HL-60/S4 treated with retinoic acid at 250 ng/mL for 4 days and 3 days (cell line): ENCODE measurements around the gene LRP5.
"Not testable (repeated sequence)": the region's sequence is repeated elsewhere in the genome, so short reads cannot be mapped to it uniquely, and the experiment has no call there.

Experiments used
- in situ Hi-C: fragments of 300-500 bp; cut with MboI; formaldehyde crosslinking; loops from 2 replicates; pipeline ENCODE4 v1.7.0; 2022; ENCODE audit warnings: low sequenced_read_pairs

The LRP5 gene

DNA sequence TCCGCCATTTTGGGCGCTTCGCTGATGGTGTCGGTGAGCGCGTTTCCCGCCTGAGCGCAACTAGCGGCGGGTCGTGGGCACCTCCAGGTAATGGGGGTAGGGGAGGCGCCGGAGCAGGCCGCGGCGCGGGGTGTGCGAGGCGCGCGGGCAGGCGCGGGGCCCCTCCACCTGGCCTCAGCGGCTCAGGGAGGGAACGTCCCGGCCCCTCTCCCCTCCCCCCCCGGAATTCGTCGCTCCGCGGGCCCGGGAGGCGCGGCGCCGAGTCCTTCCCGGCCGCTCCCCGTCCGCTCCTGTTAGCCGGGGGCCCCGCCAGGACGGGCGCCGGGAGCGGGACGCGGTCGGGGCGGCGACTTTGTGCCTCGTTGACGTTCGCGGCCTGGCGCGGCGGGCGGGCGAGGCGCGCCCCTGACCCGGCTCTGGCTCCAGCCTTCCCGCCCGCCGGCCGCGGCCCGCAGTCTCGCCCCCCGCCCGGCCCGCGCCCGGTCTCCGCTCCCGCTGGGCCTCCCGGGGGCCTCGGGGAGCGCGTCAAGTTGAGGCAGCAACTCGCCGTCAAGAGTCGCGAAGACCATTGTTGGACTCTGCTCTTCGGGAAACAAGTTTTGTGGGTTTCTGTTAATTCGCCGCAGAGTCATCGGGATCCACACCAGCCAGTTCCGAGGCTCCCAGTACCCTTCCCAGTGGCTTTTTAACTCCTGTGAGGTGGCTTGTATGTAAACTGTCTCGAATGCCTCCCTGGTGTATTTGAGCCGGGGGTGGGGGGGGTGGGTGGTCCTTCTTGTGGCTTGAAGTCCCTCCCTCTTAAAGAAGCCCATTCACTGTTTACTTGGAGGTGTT lies 148.6 kb downstream of the LRP5 start, which contains the start of gene PPP6R3:
PPP6R3 (plus strand) TSS at position 12 of the 834 bp plus-strand sequence. CDS start 76,913 bp downstream, outside the sequence.
- in situ Hi-C loops = no loop called here

DNA sequence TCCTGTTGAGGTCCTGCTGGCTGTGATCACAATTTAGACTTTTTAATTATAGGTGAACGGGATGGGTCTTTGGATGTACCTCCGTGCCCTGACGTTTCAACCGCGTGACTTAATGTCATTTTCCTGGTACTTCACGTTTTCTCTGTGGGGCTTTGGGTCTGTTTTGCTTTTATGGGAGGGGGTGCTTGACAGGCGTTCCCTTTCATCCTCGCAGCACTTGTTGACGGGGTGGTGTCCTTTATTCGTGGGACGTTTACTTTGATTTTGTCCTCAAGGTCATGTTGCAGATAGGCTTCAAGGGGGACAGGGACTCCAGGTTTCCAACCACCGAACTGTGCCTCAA lies 149.2 kb downstream of the LRP5 start:
- in situ Hi-C loops = no loop called here

DNA sequence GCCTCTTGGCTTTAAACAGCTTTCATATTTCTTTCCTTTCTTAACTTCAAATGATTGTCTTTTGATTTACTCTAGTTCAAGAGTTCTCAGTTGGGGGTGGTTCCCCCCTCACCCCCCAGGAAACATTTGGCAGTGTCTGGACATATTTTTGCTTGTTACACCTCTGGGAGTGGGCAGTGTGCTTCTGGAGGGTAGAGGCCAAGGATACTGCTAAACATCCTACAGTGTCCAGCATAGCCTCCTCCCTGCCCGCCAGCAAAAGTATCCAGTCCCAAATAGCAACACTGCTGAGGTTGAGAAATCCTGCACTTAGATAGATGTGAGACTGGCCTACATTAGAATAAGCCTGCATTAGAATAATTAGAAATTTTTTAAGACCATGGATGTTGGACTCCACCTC lies 151.3 kb downstream of the LRP5 start:
- in situ Hi-C loops = no loop called here

DNA sequence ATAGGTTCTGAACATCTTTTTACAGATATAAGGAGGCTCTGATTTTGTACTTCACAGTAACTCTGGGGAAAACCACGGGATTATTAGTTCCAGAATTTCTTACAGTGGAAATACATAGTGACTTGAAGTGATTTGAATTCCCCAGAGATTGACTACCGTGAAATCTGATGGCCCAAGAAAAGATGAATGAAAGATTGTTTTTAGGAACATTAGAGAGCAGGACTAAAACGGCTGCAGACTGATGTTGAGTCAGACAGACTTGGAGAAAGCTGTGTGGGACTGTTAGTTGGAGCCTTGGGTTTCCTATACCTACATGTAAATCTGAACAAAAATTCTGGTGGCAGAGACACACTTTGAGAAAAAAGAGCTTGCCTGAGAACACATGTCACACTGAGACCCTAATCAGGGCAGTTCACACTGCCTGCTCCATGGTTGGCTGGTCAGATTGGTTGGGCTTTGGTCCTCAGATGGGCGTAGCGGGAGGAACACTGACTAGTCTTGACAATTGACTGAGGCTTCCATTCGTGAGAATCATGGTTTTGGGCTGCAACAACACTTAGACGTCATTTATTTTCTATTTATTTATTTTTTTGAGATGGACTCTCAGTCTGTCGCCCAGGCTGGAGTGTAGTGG lies 154.9 kb downstream of the LRP5 start:
- in situ Hi-C loops = no loop called here

DNA sequence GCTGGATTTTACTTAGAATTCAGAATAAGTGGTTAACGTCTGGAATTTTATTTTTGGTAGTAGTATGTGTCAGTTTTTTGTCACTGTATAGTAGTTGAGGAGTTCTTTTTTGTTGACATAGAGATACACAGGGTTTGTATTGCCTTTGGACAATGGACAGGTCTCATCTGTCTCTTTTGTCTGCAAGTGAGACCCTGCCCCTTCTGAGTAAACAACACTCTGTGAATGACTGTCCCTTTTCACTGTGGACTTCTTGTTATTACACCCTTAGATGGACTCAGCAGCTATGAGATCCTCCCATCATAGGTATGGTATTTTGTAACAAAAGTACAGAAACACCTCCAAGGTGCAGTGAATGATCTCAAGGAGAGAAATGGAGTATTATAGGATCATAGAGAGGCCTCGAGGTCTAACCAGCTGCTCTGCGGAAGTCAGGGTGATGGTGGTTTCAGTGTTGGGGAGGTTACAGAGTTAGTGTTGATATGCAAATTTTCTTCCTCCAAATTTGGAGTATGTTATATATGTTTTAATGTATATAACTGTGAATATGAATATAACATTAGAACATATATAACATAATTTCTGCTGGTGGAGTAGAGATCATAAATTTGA lies 155.9 kb downstream of the LRP5 start:
- in situ Hi-C loops = no loop called here

DNA sequence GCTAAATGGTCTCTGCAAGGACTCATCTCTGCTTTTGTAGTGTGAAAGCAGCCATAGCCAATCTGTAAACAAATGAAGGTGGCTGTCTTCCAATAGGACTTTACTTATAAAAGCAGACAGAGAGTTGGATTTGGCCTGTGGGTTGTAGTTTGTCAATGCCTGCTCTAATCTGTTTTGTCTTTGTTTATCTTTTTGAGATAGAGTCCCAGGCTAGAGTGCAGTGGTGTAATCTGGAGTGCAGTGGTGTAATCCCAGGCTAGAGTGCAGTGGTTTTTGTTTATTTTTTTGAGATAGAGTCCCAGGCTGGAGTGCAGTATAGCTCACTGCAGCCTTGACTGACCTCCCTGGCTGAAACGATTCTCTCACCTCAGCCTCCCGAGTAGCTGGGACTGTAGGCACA lies 156.7 kb downstream of the LRP5 start:
- in situ Hi-C loops = no loop called here

DNA sequence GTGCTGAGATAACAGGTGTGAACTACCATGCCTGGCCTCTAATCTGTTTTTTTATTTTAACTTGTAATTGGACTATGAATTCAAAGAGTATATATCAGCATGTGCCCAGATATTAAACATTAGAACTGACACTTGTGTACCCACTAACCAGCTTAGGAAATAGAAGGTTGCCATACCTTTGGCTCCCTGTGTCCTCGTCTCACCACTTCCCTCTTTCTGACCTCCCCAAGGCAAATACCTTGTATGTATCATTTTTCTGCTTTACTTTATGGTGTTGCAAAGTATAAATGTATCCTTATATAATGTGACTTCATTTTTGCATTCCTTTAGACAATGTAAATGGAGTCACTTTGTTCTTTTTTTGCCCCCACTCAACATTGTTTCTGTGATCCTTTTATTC lies 157.3 kb downstream of the LRP5 start:
- in situ Hi-C loops = no loop called here

DNA sequence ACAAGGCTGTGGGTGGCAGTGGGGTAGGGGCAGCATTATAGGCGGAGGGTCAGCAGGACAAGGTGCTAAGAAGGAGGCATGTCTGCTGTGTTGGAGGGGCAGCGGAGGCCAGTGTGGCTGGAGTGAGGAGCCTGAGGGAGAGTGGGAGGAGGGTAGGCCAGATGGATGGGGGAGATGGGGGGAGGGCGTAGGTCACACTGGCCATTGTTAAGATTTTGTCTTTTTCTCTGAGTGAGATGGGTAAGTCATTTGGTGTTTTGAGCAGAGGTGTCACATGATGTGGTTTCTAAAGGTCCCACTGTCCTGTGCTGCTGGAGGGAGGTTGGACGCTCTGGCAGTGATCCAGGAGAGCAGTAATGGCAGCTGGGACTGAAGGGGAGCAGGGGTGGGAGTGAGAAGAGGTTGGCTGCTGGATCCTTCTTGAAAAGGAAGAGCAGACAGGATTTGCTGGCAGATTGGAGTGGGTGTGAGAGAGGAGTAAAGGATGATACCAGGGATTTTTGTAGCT lies 158.0 kb downstream of the LRP5 start:
- in situ Hi-C loops = no loop called here

DNA sequence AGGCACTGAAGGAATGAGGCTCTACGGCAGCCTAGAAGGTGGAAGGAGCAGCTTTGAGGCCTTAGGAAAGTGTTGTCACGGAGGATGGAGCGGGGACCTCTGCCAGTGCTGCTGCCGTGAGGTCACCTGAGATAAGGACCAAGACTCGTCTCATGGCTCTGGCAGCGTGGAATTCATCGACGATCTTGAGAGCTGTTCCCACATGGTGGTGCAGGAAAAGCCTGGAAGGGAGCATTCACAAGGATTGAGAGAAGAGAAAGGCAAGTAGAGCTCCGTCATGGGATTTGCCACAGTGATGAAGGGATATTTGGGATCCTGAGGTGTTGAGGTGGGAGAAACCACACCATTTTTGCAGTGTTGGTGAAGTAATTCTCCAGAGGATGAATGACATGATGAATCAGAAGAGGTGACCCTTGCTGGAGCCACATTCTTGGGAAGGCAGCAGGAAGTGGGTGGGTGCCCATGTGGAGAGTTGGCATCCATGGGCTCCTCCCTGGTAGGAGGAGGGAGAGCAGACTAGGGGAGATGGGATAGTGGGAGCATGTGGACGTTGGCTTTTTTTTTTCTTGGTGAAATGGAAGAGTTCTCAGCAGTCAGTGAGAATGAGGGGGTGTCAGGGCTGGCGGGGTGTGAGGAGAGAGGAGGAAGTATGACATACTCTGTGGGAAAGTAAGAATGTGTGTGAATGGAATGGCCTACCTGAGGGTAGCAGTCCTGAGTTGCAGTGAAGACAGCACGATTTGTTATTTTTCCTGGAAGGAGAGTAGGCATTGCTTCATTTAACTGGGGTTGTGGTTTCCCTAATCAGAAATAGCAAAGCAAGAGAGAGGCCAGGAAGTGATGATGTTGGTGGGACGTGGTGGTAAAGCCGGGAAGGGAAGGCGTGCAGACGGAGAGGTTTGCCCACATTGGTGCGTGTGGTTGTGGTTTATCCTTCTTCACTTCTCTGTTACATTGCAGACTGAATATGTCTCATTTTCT lies 159.3 kb downstream of the LRP5 start:
- in situ Hi-C loops = no loop called here

DNA sequence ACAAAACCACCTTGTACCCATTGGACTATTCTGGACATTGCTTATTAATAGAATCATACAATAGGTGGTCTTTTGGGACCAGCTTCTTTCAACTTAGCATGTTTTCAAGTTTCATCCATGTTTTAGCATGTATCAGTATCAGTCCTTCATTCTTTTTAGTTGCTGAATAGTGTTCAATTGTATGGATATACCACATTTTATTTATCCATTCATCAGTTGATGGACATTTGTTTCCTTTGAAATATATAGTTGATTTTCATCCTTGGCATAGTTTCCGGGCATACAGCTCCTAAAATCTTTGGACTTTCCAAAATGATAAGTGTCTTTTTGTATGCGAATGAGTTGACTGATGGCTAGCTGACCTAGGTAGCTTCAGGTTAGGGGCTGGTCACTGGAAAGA lies 160.4 kb downstream of the LRP5 start:
- in situ Hi-C loops = no loop called here

DNA sequence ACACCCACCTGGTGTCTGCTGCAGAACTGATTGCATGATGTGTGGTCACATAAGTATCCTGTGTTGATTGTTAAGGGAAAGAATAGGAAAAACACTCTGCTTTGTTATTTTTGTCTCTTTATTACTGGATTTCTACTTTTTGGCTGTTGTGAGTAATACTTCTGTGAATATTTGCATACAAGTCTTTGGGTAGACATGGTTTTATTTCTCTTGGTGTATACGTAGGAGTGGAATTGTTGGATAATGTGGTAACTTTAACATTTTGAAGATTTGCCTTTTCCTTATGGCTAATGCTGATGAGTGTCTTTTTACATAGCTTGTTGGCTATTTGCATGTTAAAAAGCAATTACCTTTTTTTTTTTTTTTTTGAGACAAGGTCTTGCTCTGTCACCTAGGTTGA lies 161.3 kb downstream of the LRP5 start:
- in situ Hi-C loops = no loop called here

DNA sequence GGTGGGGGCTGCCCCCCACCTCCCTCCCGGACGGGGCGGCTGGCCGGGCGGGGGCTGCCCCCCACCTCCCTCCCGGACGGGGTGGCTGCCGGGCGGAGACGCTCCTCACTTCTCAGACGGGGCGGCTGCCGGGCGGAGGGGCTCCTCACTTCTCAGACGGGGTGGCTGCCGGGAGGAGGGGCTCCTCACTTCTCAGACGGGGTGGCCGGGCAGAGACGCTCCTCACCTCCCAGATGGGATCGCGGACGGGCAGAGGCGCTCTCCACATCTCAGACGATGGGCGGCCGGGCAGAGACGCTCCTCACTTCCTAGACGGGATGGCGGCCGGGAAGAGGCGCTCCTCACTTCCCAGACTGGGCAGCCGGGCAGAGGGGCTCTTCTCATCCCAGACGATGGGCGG lies 163.2 kb downstream of the LRP5 start:
- in situ Hi-C loops = not testable (repeated sequence)

DNA sequence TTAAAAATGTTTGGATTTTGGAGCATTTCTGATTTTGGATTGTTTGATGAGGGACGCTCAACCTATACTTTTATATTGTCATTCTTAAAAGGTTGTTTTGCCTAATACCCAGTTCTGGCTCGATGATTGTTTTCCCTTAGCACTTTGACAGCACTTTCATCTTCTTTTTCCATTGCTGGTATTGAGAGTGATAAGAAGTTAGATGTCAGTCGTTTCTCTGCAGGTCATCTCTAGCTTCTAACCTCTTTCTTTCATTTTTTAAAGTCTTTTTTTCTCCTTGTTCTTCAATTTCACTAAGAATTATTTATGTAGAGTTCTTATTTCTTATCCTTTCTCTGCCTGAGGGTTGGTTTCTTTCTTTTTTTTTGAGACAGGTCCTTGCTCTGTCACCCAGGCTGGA lies 167.0 kb downstream of the LRP5 start:
- in situ Hi-C loops = no loop called here

DNA sequence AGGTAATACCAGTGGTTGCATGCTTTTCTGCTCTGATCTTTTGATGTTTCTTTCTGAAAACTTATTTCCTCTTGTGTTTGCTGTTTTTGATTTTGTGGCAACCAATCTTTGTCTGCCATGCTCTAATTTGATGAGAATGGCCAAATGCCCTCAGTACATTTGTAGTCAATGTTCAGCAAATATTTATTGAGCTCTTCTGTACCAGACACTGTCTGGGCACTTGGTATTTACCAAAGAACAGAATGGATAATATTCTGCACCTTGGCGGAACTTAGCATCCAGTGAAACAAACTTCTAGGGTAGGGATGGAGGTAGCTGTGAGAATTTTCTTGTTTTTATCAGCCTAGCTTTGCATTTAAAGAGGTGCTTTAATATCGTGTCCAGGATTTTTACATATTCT lies 167.8 kb downstream of the LRP5 start:
- in situ Hi-C loops = no loop called here

DNA sequence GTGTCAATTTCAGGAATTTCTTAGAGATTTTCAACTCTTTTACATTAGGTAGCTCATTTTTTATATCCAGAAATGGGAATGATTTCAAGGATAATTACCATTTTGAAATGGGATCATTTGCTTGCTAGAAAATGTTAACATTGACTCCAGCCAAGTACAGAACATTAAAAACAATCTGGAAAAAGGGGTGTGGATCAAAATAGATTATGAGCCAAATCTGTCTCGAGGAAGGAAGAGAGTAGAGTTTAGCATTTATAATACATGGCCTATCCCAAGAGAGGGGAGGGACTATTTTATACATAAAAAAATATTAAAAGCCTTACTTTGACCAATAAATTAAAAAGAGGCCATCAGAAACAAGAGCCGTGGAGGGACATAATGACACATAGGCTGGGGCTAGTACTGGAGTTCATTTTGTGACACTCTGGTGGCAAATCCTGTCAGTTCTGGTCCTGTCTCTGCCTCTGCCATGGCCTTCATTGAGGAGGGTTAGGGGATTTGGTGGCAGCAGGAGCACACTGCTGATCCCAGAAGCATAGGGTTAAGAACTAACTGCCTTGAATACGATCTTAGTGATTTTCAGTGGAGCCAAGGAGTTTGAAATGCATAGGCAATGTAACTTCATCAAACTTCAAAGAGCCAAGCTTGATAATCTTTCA lies 168.6 kb downstream of the LRP5 start:
- in situ Hi-C loops = no loop called here

DNA sequence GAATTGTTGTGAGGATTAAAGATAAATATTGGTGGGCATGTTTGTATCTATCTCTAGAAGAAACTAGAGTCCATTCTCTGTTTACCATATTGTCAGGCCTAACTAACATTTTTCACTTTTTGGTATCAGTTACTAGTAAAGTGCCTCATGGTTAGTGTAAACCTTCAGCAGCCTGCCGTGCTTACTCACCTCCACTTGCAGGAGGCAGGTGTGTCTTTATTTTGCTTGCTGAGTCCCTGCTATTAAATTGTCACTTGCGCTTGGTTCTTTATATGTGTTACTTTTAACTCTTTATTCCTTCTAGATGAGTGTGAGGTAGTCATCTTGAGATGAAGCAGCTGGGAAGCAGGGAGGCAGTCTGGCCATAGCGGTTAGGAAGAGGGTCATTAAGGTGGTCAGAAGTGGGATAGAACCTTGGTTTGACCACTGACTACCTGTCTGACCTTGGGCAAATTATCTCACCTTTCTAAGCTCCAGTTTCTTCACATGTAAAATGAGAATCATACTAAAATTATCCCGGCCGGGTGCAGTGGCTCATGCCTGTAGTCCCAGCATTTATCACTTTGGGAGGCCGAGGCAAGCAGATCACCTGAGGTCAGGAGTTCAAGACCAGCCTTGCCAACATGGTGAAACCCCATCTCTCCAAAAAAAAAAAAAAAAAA lies 169.3 kb downstream of the LRP5 start:
- in situ Hi-C loops = no loop called here

DNA sequence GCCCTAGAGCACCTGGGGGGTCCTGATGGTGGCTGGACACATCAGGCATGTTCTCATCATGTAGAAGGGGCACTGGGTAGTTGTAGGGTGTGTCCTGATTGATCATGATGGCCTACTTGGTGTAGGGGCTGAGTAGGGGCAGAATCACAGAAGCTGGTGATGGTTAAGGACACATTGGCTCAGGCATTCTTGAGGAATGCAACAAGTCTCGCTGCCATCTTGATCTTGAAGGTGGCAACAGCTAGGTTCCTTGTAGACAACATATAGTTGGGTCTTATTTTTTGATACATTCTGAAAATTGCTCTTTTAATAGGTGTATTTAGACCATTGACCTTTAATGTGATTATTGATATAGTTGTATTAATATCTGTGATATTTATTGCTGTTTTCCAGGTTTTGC lies 176.2 kb downstream of the LRP5 start:
- in situ Hi-C loops = no loop called here

DNA sequence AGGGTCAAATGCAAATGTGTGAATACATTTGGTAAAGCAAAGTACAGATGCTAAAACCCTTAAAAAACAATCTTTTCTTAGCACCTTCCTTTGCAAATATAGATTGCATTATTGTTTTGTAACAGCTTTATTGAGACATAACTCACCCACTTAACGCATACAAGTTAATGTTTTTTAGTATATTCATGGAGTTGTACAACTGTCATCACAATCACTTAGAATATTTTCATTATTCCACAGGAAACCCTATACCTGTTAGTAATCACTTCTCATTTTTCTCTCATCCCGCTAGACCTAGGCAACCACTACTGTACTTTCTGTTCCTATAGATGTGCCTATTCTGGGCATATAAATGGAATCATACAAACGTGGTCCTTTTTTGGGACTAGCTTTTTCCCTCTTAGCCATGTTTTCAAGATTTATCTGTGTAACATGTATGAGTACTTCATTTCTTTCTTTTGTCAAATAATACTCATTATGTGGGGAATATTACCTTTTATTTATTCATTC lies 182.9 kb downstream of the LRP5 start:
- in situ Hi-C loops = no loop called here

DNA sequence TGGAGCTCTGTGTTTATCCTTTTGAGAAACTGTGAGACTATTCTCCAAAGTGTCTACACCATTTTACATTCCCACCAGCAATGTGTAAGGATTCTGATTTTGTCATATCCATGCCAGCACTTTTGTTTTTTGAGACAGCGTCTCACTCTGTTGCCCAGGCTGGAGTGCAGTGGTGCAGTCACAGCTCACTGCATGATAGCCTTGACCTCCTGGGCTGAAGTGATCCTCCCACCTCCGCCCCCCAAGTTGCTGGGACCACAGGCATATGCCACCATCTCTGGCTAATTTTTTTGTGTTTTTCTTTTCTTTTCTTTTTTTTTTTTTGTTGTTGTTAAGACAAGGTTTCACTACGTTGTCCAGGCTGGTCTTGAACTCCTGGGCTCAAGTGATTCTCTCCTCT lies 183.5 kb downstream of the LRP5 start:
- in situ Hi-C loops = no loop called here

DNA sequence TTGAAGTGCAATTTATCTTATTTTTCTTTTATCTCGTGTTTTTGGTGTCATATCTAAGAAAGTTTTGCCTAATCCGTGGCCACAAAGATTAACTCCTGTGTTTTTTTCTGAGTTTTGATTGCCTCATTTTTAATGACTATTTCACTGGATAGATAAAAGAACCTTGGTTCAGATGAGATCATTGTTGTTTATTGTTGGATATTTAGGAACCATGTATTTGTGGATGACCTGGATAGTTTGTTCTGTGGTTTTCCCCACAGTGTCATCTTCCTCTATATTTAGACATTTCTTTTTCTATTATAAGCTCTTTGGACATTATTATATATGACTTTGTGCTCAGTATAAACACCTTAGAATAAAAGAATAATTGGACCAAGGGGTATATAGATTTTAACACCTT lies 185.4 kb downstream of the LRP5 start:
- in situ Hi-C loops = no loop called here
